GM23338 (cell line): Measurements from ENCODE around the gene USP2. TPM values are rescaled to one million over a fixed set of nuclear protein-coding genes. Genes with fewer than 3 reads are reported as not detected.

Experiments used
- ATAC-seq: fragments of 200-7000 bp; cut with Tn5 transposase; 3 replicates; pipeline ENCODE4 v1.9.1; 2020
- DNase-seq: peaks from one replicate; pipeline ENCODE4 v3.0.0-alpha.2; 2015; ENCODE audit warnings: low spot score
- H2AFZ ChIP-seq: fragments of 200-600 bp; sonication (generic); 2 replicates; pipeline ENCODE4 v1.8.0; 2016; ENCODE audit warnings: antibody characterized with exemption, mild to moderate bottlenecking, moderate library complexity
- H3F3A ChIP-seq: fragments of 200-600 bp; sonication (generic); replicated peaks from 2 replicates; pipeline ENCODE4 v1.8.0; 2017; ENCODE audit warnings: antibody characterized with exemption, mixed run types, low read depth
- H3K27ac ChIP-seq: fragments of 200-600 bp; sonication (generic); 2 replicates; pipeline ENCODE4 v1.6.1; 2016; ENCODE audit warnings: low read depth
- H3K27me3 ChIP-seq: fragments of 200-600 bp; sonication (generic); 2 replicates; pipeline ENCODE4 v1.8.0; 2016; ENCODE audit warnings: mild to moderate bottlenecking, mixed run types, moderate library complexity; ENCODE audit not compliant: insufficient read depth
- H3K36me3 ChIP-seq: fragments of 200-600 bp; sonication (generic); 2 replicates; pipeline ENCODE4 v1.8.0; 2016; ENCODE audit warnings: mild to moderate bottlenecking; ENCODE audit not compliant: insufficient read depth
- H3K4me1 ChIP-seq: fragments of 200-600 bp; sonication (generic); 2 replicates; pipeline ENCODE4 v1.8.0; 2016; ENCODE audit warnings: mild to moderate bottlenecking, moderate library complexity; ENCODE audit not compliant: insufficient read depth
- H3K4me2 ChIP-seq: fragments of 200-600 bp; sonication (generic); 2 replicates; pipeline ENCODE4 v1.7.1; 2017; ENCODE audit warnings: mixed run types
- H3K4me3 ChIP-seq: fragments of 200-600 bp; sonication (generic); 2 replicates; pipeline ENCODE4 v1.6.1; 2016; ENCODE audit warnings: mixed run types
- H3K79me2 ChIP-seq: fragments of 200-600 bp; sonication (generic); replicated peaks from 2 replicates; pipeline ENCODE4 v1.8.0; 2017; ENCODE audit warnings: mild to moderate bottlenecking; ENCODE audit not compliant: insufficient read depth
- H3K9me2 ChIP-seq: fragments of 200-600 bp; sonication (generic); 2 replicates; pipeline ENCODE4 v1.8.0; 2017; ENCODE audit not compliant: insufficient read depth
- H4K20me1 ChIP-seq: fragments of 200-600 bp; sonication (generic); replicated peaks from 2 replicates; pipeline ENCODE4 v1.8.0; 2017; ENCODE audit warnings: mild to moderate bottlenecking; ENCODE audit not compliant: insufficient read depth
- H3K27ac Mint-ChIP-seq: 2 replicates; pipeline ENCODE4 v1.8.0; 2020; ENCODE audit warnings: inconsistent platforms, mild to moderate bottlenecking, moderate library complexity, mixed read lengths
- H3K27me3 Mint-ChIP-seq: 3 replicates; pipeline ENCODE4 v1.8.0; 2022; ENCODE audit warnings: low read depth, mild to moderate bottlenecking, moderate library complexity, mixed read lengths, inconsistent platforms; ENCODE audit not compliant: insufficient read depth, poor library complexity
- H3K36me3 Mint-ChIP-seq: 3 replicates; pipeline ENCODE4 v1.8.0; 2021; ENCODE audit warnings: low read depth, mild to moderate bottlenecking, inconsistent platforms, moderate library complexity, mixed read lengths
- H3K4me1 Mint-ChIP-seq: 3 replicates; pipeline ENCODE4 v1.8.0; 2020; ENCODE audit warnings: mild to moderate bottlenecking, inconsistent platforms, mixed read lengths
- H3K4me3 Mint-ChIP-seq: 3 replicates; pipeline ENCODE4 v1.8.0; 2021; ENCODE audit warnings: moderate library complexity, mild to moderate bottlenecking, inconsistent platforms, mixed read lengths
- H3K9me3 Mint-ChIP-seq: 3 replicates; pipeline ENCODE4 v1.8.0; 2020; ENCODE audit warnings: moderate library complexity, mild to moderate bottlenecking, inconsistent platforms, mixed read lengths
- CREB1 ChIP-seq: fragments of 250-450 bp; sonication (Bioruptor Pico); IDR thresholded peaks from 2 replicates; pipeline ENCODE4 v1.5.0; 2020; ENCODE audit warnings: low read depth, mild to moderate bottlenecking, moderate library complexity
- EZH2 ChIP-seq: fragments of 200-600 bp; sonication (generic); IDR thresholded peaks from one replicate; pipeline ENCODE4 v1.8.0; 2017; ENCODE audit warnings: antibody characterized with exemption, mild to moderate bottlenecking, low read depth; ENCODE audit not compliant: unreplicated experiment
- EZH2phosphoT487 ChIP-seq: fragments of 200-600 bp; sonication (generic); IDR thresholded peaks from one replicate; pipeline ENCODE4 v1.8.1; 2018; ENCODE audit warnings: antibody characterized with exemption; ENCODE audit not compliant: unreplicated experiment
- JUNB ChIP-seq: IDR thresholded peaks from one replicate; pipeline ENCODE4 v1.6.1; 2016; ENCODE audit warnings: antibody characterized with exemption; ENCODE audit not compliant: unreplicated experiment
- POLR2AphosphoS5 ChIP-seq: IDR thresholded peaks from 2 replicates; pipeline ENCODE4 v1.6.1; 2016; ENCODE audit warnings: antibody characterized with exemption, low read depth
- polyA plus RNA-seq: library from polyadenylated mRNA; unstranded; fragments of >200 nt; fragmentation: Nextera tagmentation; extraction: Ambion mirVana; gene quantifications from 2 replicates; pipeline ENCODE4 v1.2.1, GENCODE V29; 2016
- total RNA-seq: library from RNA; depleted of rRNA; stranded (reverse); fragments of >200 nt; shearing (Covaris generic); gene quantifications from 2 replicates; pipeline ENCODE4 v1.2.3, GENCODE V29; 2014
- TF ChIP-seq, protein P1 (sequence below): IDR thresholded peaks from one replicate; pipeline ENCODE4 v1.6.1; 2018; ENCODE audit warnings: antibody characterized with exemption; ENCODE audit not compliant: unreplicated experiment
- TF ChIP-seq, protein P2 (sequence below): IDR thresholded peaks from 2 replicates; pipeline ENCODE4 v1.6.1; 2016; ENCODE audit warnings: antibody characterized with exemption
- TF ChIP-seq, protein P3 (sequence below): fragments of 250-450 bp; sonication (Bioruptor Pico); IDR thresholded peaks from 2 replicates; pipeline ENCODE4 v1.5.0; 2020; ENCODE audit warnings: mild to moderate bottlenecking, moderate library complexity

USP2 gene
- total and polyA plus RNA-seq, 2 experiments from 2014 or later = 4.9 to 5.0 TPM

DNA sequence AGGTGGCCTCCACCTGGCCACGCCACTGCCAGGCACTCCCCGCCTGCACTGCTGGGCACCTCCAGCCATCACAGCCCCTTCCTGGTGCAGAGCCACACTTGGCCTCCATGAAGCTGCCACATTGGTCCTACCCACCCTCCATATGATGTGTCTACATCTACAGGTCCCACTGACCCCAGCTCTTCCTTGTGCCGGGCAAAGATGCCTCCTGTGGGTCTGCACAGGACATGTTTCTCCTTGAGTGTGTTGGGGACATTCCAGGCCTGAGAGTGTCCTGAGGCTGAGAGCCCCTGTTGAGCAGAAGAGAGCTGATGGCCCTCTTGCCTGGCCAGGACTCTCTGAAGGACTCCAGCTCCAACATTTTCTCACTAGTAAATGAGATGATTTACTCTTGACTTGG, 34.0 kb upstream of the USP2 start (continued):
- TF ChIP-seq, protein P1, sequence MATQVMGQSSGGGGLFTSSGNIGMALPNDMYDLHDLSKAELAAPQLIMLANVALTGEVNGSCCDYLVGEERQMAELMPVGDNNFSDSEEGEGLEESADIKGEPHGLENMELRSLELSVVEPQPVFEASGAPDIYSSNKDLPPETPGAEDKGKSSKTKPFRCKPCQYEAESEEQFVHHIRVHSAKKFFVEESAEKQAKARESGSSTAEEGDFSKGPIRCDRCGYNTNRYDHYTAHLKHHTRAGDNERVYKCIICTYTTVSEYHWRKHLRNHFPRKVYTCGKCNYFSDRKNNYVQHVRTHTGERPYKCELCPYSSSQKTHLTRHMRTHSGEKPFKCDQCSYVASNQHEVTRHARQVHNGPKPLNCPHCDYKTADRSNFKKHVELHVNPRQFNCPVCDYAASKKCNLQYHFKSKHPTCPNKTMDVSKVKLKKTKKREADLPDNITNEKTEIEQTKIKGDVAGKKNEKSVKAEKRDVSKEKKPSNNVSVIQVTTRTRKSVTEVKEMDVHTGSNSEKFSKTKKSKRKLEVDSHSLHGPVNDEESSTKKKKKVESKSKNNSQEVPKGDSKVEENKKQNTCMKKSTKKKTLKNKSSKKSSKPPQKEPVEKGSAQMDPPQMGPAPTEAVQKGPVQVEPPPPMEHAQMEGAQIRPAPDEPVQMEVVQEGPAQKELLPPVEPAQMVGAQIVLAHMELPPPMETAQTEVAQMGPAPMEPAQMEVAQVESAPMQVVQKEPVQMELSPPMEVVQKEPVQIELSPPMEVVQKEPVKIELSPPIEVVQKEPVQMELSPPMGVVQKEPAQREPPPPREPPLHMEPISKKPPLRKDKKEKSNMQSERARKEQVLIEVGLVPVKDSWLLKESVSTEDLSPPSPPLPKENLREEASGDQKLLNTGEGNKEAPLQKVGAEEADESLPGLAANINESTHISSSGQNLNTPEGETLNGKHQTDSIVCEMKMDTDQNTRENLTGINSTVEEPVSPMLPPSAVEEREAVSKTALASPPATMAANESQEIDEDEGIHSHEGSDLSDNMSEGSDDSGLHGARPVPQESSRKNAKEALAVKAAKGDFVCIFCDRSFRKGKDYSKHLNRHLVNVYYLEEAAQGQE = no peak
- no peak for TF ChIP-seq POLR2AphosphoS5
- TF ChIP-seq, protein P2, sequence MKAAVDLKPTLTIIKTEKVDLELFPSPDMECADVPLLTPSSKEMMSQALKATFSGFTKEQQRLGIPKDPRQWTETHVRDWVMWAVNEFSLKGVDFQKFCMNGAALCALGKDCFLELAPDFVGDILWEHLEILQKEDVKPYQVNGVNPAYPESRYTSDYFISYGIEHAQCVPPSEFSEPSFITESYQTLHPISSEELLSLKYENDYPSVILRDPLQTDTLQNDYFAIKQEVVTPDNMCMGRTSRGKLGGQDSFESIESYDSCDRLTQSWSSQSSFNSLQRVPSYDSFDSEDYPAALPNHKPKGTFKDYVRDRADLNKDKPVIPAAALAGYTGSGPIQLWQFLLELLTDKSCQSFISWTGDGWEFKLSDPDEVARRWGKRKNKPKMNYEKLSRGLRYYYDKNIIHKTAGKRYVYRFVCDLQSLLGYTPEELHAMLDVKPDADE = no peak
- TF ChIP-seq EZH2phosphoT487 = no peak
- no peak for TF ChIP-seq JUNB
- no peak for TF ChIP-seq CREB1 (CRISPR knock-in tag)

DNA sequence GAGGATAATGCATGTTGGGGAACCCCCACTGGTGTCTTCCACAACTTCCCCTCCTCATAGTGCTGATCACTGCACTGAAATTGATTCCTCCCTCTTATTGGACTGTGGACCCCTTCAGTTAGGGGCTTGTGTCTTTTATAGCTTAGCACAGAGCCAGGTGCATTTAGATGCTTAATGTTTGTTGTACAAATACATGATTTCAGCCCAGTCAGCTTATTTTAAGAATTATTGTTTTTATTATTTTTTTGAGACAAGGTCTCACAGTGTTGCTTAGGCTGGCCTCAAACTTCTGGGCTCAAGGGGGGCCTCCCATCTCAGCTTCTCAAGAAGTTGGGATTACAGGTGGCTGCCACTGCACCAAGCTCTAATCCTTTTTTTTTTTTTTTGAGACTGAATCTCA, 33.2 kb upstream of the USP2 start:
- H3K27me3 ChIP-seq = no peaks in the 10 kb centered on the region
- no peak for TF ChIP-seq EZH2
- TF ChIP-seq, protein P2 = no peak
- TF ChIP-seq, protein P1 = no peak
- TF ChIP-seq EZH2phosphoT487 = no peak
- TF ChIP-seq POLR2AphosphoS5 = no peak
- TF ChIP-seq, protein P3, sequence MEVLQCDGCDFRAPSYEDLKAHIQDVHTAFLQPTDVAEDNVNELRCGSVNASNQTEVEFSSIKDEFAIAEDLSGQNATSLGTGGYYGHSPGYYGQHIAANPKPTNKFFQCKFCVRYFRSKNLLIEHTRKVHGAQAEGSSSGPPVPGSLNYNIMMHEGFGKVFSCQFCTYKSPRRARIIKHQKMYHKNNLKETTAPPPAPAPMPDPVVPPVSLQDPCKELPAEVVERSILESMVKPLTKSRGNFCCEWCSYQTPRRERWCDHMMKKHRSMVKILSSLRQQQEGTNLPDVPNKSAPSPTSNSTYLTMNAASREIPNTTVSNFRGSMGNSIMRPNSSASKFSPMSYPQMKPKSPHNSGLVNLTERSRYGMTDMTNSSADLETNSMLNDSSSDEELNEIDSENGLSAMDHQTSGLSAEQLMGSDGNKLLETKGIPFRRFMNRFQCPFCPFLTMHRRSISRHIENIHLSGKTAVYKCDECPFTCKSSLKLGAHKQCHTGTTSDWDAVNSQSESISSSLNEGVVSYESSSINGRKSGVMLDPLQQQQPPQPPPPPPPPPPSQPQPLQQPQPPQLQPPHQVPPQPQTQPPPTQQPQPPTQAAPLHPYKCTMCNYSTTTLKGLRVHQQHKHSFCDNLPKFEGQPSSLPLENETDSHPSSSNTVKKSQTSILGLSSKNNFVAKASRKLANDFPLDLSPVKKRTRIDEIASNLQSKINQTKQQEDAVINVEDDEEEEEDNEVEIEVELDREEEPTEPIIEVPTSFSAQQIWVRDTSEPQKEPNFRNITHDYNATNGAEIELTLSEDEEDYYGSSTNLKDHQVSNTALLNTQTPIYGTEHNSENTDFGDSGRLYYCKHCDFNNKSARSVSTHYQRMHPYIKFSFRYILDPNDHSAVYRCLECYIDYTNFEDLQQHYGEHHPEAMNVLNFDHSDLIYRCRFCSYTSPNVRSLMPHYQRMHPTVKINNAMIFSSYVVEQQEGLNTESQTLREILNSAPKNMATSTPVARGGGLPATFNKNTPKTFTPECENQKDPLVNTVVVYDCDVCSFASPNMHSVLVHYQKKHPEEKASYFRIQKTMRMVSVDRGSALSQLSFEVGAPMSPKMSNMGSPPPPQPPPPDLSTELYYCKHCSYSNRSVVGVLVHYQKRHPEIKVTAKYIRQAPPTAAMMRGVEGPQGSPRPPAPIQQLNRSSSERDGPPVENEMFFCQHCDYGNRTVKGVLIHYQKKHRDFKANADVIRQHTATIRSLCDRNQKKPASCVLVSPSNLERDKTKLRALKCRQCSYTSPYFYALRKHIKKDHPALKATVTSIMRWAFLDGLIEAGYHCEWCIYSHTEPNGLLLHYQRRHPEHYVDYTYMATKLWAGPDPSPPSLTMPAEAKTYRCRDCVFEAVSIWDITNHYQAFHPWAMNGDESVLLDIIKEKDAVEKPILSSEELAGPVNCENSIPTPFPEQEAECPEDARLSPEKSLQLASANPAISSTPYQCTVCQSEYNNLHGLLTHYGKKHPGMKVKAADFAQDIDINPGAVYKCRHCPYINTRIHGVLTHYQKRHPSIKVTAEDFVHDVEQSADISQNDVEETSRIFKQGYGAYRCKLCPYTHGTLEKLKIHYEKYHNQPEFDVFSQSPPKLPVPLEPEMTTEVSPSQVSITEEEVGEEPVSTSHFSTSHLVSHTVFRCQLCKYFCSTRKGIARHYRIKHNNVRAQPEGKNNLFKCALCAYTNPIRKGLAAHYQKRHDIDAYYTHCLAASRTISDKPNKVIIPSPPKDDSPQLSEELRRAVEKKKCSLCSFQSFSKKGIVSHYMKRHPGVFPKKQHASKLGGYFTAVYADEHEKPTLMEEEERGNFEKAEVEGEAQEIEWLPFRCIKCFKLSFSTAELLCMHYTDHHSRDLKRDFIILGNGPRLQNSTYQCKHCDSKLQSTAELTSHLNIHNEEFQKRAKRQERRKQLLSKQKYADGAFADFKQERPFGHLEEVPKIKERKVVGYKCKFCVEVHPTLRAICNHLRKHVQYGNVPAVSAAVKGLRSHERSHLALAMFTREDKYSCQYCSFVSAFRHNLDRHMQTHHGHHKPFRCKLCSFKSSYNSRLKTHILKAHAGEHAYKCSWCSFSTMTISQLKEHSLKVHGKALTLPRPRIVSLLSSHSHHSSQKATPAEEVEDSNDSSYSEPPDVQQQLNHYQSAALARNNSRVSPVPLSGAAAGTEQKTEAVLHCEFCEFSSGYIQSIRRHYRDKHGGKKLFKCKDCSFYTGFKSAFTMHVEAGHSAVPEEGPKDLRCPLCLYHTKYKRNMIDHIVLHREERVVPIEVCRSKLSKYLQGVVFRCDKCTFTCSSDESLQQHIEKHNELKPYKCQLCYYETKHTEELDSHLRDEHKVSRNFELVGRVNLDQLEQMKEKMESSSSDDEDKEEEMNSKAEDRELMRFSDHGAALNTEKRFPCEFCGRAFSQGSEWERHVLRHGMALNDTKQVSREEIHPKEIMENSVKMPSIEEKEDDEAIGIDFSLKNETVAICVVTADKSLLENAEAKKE = no peak
- TF ChIP-seq JUNB = no peak

More for the DNA sequence above, 33.2 kb upstream of the USP2 start:
- Histone ChIP-seq H3K79me2 (peaks cover 2% of the 10 kb centered on the region; the same call in 1 of the 2 replicates), H3K4me1 (peaks cover 20% of the 10 kb centered on the region), H4K20me1 (no peaks in the 10 kb centered on the region; the same call in 1 of the 2 replicates), H3K27ac (no peak overlapping the region), H3K9me2 (no peaks in the 10 kb centered on the region), H3F3A (peaks cover 20% of the 10 kb centered on the region), H3K36me3 (peaks cover 10% of the 10 kb centered on the region), H3K4me2 (no peak overlapping the region), H3K4me3 (no peak overlapping the region), H2AFZ (no peak overlapping the region)
- no peak for DNase-seq
- Mint-ChIP-seq H3K4me1 (peaks cover 30% of the 10 kb centered on the region), H3K36me3 (peaks cover 41% of the 10 kb centered on the region), H3K27me3 (peaks cover 26% of the 10 kb centered on the region), H3K27ac (no peak overlapping the region), H3K9me3 (peaks cover 5% of the 10 kb centered on the region; the same call in 1 of the 3 replicates), H3K4me3 (no peak overlapping the region)
- no peak for ATAC-seq
